A549 (cell line): ENCODE measurements around the gene KLHL29.

ENCODE experiments used
- EP300 ChIP-seq, 2 experiments: fragments of >200 bp; sonication (Bioruptor Twin); formaldehyde crosslinking; IDR thresholded peaks; 2 replicates in 1 of 2; 3 replicates in 1 of 2; pipeline ENCODE4 v1.6.1; 2016 to 2017
- JUN ChIP-seq, 2 experiments: fragments of >200 bp; sonication (Bioruptor Twin); formaldehyde crosslinking; IDR thresholded peaks; 2 replicates in 1 of 2; 3 replicates in 1 of 2; pipeline ENCODE4 v1.6.1; 2016 to 2017
- KDM1A ChIP-seq: fragments of 200-600 bp; sonication (generic); IDR thresholded peaks from 2 replicates; pipeline ENCODE4 v1.6.1; 2016; ENCODE audit warnings: low read depth, mild to moderate bottlenecking
- MAZ ChIP-seq: fragments of 150-350 bp; IDR thresholded peaks from 2 replicates; pipeline ENCODE4 v1.6.1; 2014; ENCODE audit warnings: antibody characterized with exemption, low read depth, low read length, borderline replicate concordance
- POLR2A ChIP-seq: IDR thresholded peaks from 2 replicates; pipeline ENCODE4 v1.6.1; 2012; ENCODE audit warnings: mild to moderate bottlenecking, low read length
- RNF2 ChIP-seq: fragments of 200-600 bp; sonication (generic); IDR thresholded peaks from 2 replicates; pipeline ENCODE4 v1.6.1; 2016; ENCODE audit warnings: low read depth, mild to moderate bottlenecking, antibody characterized with exemption, moderate library complexity, borderline replicate concordance
- TP53 ChIP-seq: fragments of 250-450 bp; sonication (Bioruptor Pico); IDR thresholded peaks from 2 replicates; pipeline ENCODE4 v1.5.0; 2021; ENCODE audit warnings: mild to moderate bottlenecking, moderate library complexity
- ZC3H11A ChIP-seq: fragments of 450-650 bp; IDR thresholded peaks from 2 replicates; pipeline ENCODE4 v1.6.1; 2014; ENCODE audit warnings: antibody characterized with exemption, mild to moderate bottlenecking
- TF ChIP-seq, protein P1 (sequence below): fragments of >200 bp; sonication (Bioruptor Twin); formaldehyde crosslinking; IDR thresholded peaks from 3 replicates; pipeline ENCODE4 v1.5.1; 2016
- TF ChIP-seq, protein P2 (sequence below): IDR thresholded peaks from 2 replicates; pipeline ENCODE4 v1.6.1; 2012

DNA sequence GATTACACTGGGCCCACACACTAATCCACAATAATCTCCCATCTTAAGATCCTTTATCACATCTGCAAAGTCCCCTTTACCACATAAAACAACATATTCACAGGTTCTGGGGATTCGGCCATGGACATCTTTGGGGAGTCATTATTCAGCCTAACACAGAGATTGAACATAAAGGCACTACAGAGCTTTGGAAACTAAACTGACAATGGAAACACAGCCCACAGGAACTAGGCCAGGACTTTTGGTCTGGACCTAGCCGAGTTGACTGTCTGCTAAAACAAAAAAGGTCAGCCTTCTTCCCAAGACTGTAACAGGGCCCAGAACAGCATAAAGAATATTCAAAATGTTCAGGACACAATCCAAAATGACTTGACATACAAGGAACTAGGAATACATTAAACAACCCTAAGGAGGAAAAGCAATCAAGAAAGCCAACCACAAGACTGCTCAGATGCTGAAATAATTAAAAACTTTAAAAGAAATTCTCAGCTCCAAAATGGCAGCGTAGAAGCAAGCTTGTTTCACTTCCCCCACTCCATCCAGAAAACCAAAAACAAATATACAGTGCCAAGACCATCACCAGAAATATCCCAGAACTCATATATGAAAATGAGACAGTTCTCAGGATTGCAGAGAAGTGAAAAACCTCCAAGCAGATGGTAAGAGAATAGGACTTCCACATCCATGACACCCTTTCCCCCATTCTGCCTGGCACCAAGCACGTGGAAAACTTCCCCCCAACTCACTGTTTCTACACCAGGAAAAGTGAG is 334.1 kb downstream of the KLHL29 start:
- TF ChIP-seq, protein P1, sequence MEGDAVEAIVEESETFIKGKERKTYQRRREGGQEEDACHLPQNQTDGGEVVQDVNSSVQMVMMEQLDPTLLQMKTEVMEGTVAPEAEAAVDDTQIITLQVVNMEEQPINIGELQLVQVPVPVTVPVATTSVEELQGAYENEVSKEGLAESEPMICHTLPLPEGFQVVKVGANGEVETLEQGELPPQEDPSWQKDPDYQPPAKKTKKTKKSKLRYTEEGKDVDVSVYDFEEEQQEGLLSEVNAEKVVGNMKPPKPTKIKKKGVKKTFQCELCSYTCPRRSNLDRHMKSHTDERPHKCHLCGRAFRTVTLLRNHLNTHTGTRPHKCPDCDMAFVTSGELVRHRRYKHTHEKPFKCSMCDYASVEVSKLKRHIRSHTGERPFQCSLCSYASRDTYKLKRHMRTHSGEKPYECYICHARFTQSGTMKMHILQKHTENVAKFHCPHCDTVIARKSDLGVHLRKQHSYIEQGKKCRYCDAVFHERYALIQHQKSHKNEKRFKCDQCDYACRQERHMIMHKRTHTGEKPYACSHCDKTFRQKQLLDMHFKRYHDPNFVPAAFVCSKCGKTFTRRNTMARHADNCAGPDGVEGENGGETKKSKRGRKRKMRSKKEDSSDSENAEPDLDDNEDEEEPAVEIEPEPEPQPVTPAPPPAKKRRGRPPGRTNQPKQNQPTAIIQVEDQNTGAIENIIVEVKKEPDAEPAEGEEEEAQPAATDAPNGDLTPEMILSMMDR, result no peak
- TF ChIP-seq KDM1A (no peak), JUN (IDR thresholded peaks at IDR 0.05) (no peak), RNF2 (no peak), ZC3H11A (no peak), EP300 (IDR thresholded peaks at IDR 0.05) (no peak), TP53 (CRISPR knock-in tag) (no peak), POLR2A (no peak), MAZ (no peak)
- TF ChIP-seq, protein P2, sequence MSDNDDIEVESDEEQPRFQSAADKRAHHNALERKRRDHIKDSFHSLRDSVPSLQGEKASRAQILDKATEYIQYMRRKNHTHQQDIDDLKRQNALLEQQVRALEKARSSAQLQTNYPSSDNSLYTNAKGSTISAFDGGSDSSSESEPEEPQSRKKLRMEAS, result no peak
